Heart left ventricle (tissue), 16 donors: ENCODE measurements around the gene TAOK2. TPM values are rescaled to one million over a fixed set of nuclear protein-coding genes. Genes with fewer than 3 reads are reported as not detected.
A peak's percentile ranks its signal among the peaks of the same experiment; 100 is the strongest.
"Not testable (repeated sequence)": the region's sequence is repeated elsewhere in the genome, so short reads cannot be mapped to it uniquely, and the experiment has no call there.

Source experiments
- ATAC-seq, 4 donors: fragments of 200-7000 bp; cut with Tn5 transposase; one replicate each; pipeline ENCODE4 v1.9.1; 2020 to 2022; ENCODE audit warnings: moderate library complexity in 4 of 4, mild to moderate bottlenecking in 3 of 4, moderate number of reproducible peaks in 1 of 4
- DNase-seq, 5 donors: peaks; one replicate each; pipeline ENCODE4 v3.0.0-alpha.2; 2020
- H3K27ac ChIP-seq, 12 donors: fragments of 200-600 bp; sonication (generic) in 4 of 12; one replicate each; pipeline versions ENCODE4 v1.5.0 to v1.8.0; 2016 to 2022; ENCODE audit warnings: mild to moderate bottlenecking in 2 of 12
- H3K27me3 ChIP-seq, 9 donors: fragments of 200-600 bp; sonication (generic) in 2 of 9; one replicate each; pipeline versions ENCODE4 v1.5.1 to v1.8.0; 2016 to 2022; ENCODE audit warnings: mild to moderate bottlenecking in 3 of 9
- H3K36me3 ChIP-seq, 9 donors: fragments of 200-600 bp; sonication (generic) in 2 of 9; one replicate each; pipeline versions ENCODE4 v1.5.0 to v1.8.0; 2018 to 2022; ENCODE audit warnings: mild to moderate bottlenecking in 2 of 9
- H3K4me1 ChIP-seq, 12 donors: fragments of 200-600 bp; sonication (generic) in 4 of 12; one replicate each; pipeline versions ENCODE4 v1.5.0 to v1.8.0; 2016 to 2022; ENCODE audit warnings: mild to moderate bottlenecking in 3 of 12
- H3K4me3 ChIP-seq, 12 donors: fragments of 200-600 bp; sonication (generic) in 4 of 12; one replicate each; pipeline versions ENCODE4 v1.5.0 to v1.8.0; 2017 to 2022; ENCODE audit warnings: mild to moderate bottlenecking in 9 of 12, moderate library complexity in 4 of 12
- H3K9me3 ChIP-seq, 12 donors: fragments of 200-600 bp; sonication (generic) in 4 of 12; one replicate each; pipeline versions ENCODE4 v1.5.0 to v1.8.0; 2016 to 2022; ENCODE audit warnings: mild to moderate bottlenecking in 1 of 12
- POLR2A ChIP-seq, 2 donors: fragments of 450-650 bp; IDR thresholded peaks; one replicate each; pipeline ENCODE4 v1.6.1; 2017; ENCODE audit warnings: antibody characterized with exemption in 2 of 2, mild to moderate bottlenecking in 2 of 2, moderate library complexity in 2 of 2
- WGBS, 4 donors: extraction: QIAGEN DNeasy Blood & Tissue Kit in 2 of 4; methylation state at CpG; one replicate each; pipeline versions ENCODE4 v1.1.5 to v1.1.7; 2013 to 2018; 5-methylcytosine and 5-hydroxymethylcytosine counted together
- intact Hi-C, 10 donors: fragments of 100-400 bp; cut with DNase I; formaldehyde crosslinking; loops; one replicate each; pipeline versions ENCODE4 v1.11.1 to v1.14.2; 2022
- polyA plus RNA-seq, 2 donors: library from polyadenylated mRNA; stranded (reverse); fragments of 200-250 nt; gene quantifications; one replicate each; pipeline ENCODE4 v1.2.3, GENCODE V29; 2013
- total RNA-seq, 9 donors: library from RNA; depleted of rRNA in 2 of 9; stranded (reverse); fragments of >200 nt in 2 of 9; fragmentation: NEBNext Ultra II Directional in 3 of 9; extraction: Animal tissue kit (Norgen Biotek cat#: 25700) in 3 of 9; gene quantifications; one replicate each; pipeline versions ENCODE4 v1.1.0 to v1.2.4, GENCODE V29; 2016 to 2023
- TF ChIP-seq, protein P1 (sequence below), 12 donors: fragments of 200-600 bp; sonication (generic) in 4 of 12; IDR thresholded peaks; one replicate each; pipeline versions ENCODE4 v1.5.0 to v1.8.0; 2018 to 2022; ENCODE audit warnings: antibody characterized with exemption in 12 of 12, mild to moderate bottlenecking in 5 of 12
- donor health status: ischemic (EF 13 %, LVEDD 7.1; RV severe dilation, severe dysfunction).
- donor health status: healthy with polysubstance abuse.
- donor health status: DM: no; HTN: yes; CAD: no.
- donor health status: DM: no; HTN: no; CAD: no.
- donor health status: ischemic (EF 25% LVEDD 6.9; RV normal size, moderate dysfunction).
- donor health status: ischemic (EF 25% LVEDD 5.7; RV mildly dilated, moderate dysfunction).
- donor health status: healthy.
- donor health status: DM: yes; HTN: yes; CAD: no.
- donor health status: ischemic (EF 35%, LVEDD 5.7; RV mildly dilated, moderate dysfunction).
- donor health status: nonischemic (EF 11% LVEDD 7.7; RV severe dilation, severe dysfunction).
- donor health status: DM: yes; HTN: yes; CAD: no.
- donor health status: PGD.
- donor health status: ischemic (EF 29% LVEDD 5.4; RV normal size, mild dysfunction).
- donor health status: nonischemic (EF 23%, LVEDD 6.1; RV moderate dilation, normal function).

TAOK2 gene
- total and polyA plus RNA-seq, 11 donors: 29.5 to 47.9 (median 35.7) TPM

DNA sequence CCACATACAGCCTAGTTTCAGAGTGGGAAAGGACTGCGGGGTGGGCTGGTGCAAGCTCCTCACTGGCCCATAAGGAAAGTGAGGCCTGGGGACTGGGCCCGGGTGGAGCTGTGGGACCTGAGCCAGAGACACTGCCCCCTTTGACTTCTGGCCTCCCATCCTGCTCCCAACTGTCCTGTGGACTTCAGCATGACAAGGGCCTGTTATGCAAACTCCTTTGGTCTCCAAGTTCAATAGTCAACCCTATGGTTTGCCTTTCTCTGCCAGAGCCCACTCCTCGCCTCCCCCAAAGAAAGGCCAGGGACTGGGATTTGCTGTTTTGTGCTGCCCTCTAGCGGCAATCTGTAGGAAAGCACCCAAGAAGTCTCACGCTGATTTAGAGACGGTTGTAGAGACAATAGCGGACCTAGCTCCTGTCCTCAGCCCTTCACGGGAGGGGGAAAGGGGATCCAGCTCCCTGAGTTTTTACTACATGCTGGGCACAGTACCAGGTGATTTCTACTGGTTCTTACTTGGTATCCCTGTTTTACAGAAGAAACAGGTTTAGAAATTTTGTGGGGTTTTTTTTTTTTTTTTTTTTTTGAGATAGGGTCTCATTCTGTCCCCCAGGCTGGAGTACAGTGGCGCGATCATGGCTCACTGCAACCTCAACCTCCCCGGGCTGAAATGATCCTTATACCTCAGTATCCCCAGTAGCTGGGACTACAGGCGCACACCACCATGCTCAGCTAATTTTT, 58.6 kb downstream of the TAOK2 start:
- 19 to 31% (median 26%) methylated on average over 11 to 12 of the region's 12 CpGs for WGBS, 4 donors
- DNase-seq (no peak), ATAC-seq (peak in 1 of 4 donors; percentile 29)

DNA sequence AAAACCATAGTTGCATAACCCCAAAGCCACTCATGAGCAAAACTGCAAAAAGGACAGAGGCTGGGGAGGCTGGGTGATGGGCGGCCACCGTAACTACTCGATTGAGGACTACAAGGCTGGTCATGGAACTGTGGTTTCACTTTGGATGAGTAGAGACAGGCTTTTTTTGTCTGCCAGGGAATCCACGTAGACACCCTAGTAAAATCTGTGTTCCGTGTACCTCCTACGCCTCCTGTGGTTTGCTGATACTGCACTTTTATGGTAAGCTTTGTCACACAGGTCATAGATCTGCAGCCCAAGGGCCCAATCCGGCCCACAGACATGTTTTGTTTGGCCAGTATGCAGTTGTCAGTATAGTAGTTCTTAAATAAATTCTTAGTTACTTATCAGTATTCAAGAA, 59.6 kb downstream of the TAOK2 start:
- Histone ChIP-seq H3K27me3 (peaks cover 25 to 82% (median 65%) of the 10 kb centered on the region in 9 donors), H3K36me3 (no peaks in the 10 kb centered on the region), H3K27ac (no peak overlapping the region), H3K9me3 (no peaks in the 10 kb centered on the region), H3K4me1 (peaks cover 0 to 11% (median 0%) of the 10 kb centered on the region in 12 donors), H3K4me3 (no peak overlapping the region)
- 76 to 85% (median 78%) methylated on average over 7 of the region's 7 CpGs for WGBS, 4 donors
- intact Hi-C loops: loop anchor here in 1 of 10 donors (10.0 kb wide), 1 partner anchor 62 kb away; the partner anchor contains the start of genes TBX6 and YPEL3
- no peak for TF ChIP-seq POLR2A (IDR thresholded peaks at IDR 0.05)
- TF ChIP-seq, protein P1, sequence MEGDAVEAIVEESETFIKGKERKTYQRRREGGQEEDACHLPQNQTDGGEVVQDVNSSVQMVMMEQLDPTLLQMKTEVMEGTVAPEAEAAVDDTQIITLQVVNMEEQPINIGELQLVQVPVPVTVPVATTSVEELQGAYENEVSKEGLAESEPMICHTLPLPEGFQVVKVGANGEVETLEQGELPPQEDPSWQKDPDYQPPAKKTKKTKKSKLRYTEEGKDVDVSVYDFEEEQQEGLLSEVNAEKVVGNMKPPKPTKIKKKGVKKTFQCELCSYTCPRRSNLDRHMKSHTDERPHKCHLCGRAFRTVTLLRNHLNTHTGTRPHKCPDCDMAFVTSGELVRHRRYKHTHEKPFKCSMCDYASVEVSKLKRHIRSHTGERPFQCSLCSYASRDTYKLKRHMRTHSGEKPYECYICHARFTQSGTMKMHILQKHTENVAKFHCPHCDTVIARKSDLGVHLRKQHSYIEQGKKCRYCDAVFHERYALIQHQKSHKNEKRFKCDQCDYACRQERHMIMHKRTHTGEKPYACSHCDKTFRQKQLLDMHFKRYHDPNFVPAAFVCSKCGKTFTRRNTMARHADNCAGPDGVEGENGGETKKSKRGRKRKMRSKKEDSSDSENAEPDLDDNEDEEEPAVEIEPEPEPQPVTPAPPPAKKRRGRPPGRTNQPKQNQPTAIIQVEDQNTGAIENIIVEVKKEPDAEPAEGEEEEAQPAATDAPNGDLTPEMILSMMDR (IDR thresholded peaks at IDR 0.05): no peak
- ATAC-seq (no peak), DNase-seq (no peak)

More for the DNA sequence above, 58.6 kb downstream of the TAOK2 start:
- Histone ChIP-seq H3K4me3 (no peak overlapping the region), H3K27ac (no peak overlapping the region), H3K9me3 (no peaks in the 10 kb centered on the region), H3K4me1 (peaks cover 0 to 11% (median 0%) of the 10 kb centered on the region in 12 donors), H3K27me3 (peaks cover 25 to 86% (median 67%) of the 10 kb centered on the region in 9 donors), H3K36me3 (no peaks in the 10 kb centered on the region)
- intact Hi-C loops: loop anchor here in 1 of 10 donors (10.0 kb wide), 1 partner anchor 63 kb away; the partner anchor contains the start of genes TBX6 and YPEL3
- no peak for TF ChIP-seq POLR2A (IDR thresholded peaks at IDR 0.05)
- TF ChIP-seq, protein P1 (IDR thresholded peaks at IDR 0.05): peak; percentile 38 to 63 (median 54)

- peaks cover 0 to 15% (median 4%) of the 10 kb centered on the region in 9 donors for H3K27me3 ChIP-seq
- H3K4me3 ChIP-seq: no peak overlapping the region
- H3K27ac ChIP-seq: no peak overlapping the region
- WGBS, 4 donors: 70 to 85% (median 73%) methylated on average over 5 of the region's 5 CpGs
- no peaks in the 10 kb centered on the region for H3K4me1 ChIP-seq
- ATAC-seq: no peak
- no peaks in the 10 kb centered on the region for H3K36me3 ChIP-seq
- no peak for DNase-seq
- no peak for TF ChIP-seq POLR2A (IDR thresholded peaks at IDR 0.05)
- TF ChIP-seq, protein P1 (IDR thresholded peaks at IDR 0.05): no peak
- no peaks in the 10 kb centered on the region for H3K9me3 ChIP-seq
- intact Hi-C loops: no loop called here
Observed at GRCh38 chr16:30040221-30040620, 66.6 kb downstream of the TAOK2 start.

DNA sequence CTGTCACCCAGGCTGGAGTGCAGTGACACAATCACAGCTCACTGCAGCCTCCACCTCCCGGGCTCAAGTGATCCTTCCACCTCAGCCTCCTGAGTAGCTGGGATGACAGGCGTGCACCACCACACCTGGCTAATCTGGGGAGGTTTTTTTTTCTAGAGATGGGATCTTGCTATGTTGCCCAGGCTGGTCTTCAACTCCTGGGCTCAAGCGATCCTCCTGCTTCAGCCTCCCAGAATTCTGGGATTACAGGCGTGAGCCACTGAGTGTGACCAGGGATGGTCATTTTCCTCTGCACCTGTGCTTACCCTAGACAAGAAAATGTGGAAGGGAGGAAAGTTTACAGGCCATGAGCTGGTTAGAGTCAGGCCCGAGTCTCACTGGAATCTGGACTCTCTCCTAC, 67.0 kb downstream of the TAOK2 start:
- DNase-seq, H3K9me3 ChIP-seq, H3K36me3 ChIP-seq, H3K27ac ChIP-seq, ATAC-seq, H3K4me1 ChIP-seq, intact Hi-C loops, H3K4me3 ChIP-seq: not testable (repeated sequence)
- 84 to 88% (median 86%) methylated on average over 5 of the region's 5 CpGs for WGBS, 4 donors
- peaks cover 0 to 11% (median 0%) of the 10 kb centered on the region in 9 donors for H3K27me3 ChIP-seq
